Loucy (cell line): ENCODE results near the gene SLC25A12.

Experiments used
- H2AFZ ChIP-seq: fragments of 200-600 bp; sonication (generic); 2 replicates; pipeline ENCODE4 v1.6.0; 2016; ENCODE audit warnings: antibody characterized with exemption, mild to moderate bottlenecking, low read length, moderate library complexity
- H3F3A ChIP-seq: fragments of 200-600 bp; 2 replicates; pipeline ENCODE4 v1.6.0; 2016; ENCODE audit warnings: antibody characterized with exemption, low read depth, mild to moderate bottlenecking
- H3K27me3 ChIP-seq: fragments of 200-600 bp; sonication (generic); 2 replicates; pipeline ENCODE4 v1.6.1; 2014; ENCODE audit warnings: low read length, mild to moderate bottlenecking; ENCODE audit not compliant: insufficient read depth, poor library complexity, severe bottlenecking
- H3K36me3 ChIP-seq: fragments of 200-600 bp; sonication (generic); 2 replicates; pipeline ENCODE4 v1.6.1; 2016; ENCODE audit warnings: low read length; ENCODE audit not compliant: insufficient read depth
- H3K4me1 ChIP-seq: fragments of 200-600 bp; sonication (generic); 2 replicates; pipeline ENCODE4 v1.5.1; 2014; ENCODE audit warnings: low read length, mild to moderate bottlenecking; ENCODE audit not compliant: insufficient read depth, poor library complexity, severe bottlenecking
- H3K4me2 ChIP-seq: fragments of 200-600 bp; sonication (generic); 2 replicates; pipeline ENCODE4 v1.6.0; 2014; ENCODE audit warnings: antibody characterized with exemption, low read length, low read depth, mild to moderate bottlenecking; ENCODE audit not compliant: poor library complexity, severe bottlenecking
- H3K4me3 ChIP-seq: fragments of 200-600 bp; sonication (generic); 2 replicates; pipeline ENCODE4 v1.5.1; 2014; ENCODE audit warnings: low read length, mild to moderate bottlenecking, mixed read lengths; ENCODE audit not compliant: poor library complexity, severe bottlenecking
- H3K79me2 ChIP-seq: fragments of 200-600 bp; sonication (generic); 2 replicates; pipeline ENCODE4 v1.6.1; 2014; ENCODE audit warnings: low read length; ENCODE audit not compliant: insufficient read depth
- H3K9ac ChIP-seq: fragments of 200-600 bp; sonication (generic); 2 replicates; pipeline ENCODE4 v1.6.0; 2014; ENCODE audit warnings: mild to moderate bottlenecking, low read depth, low read length, moderate library complexity; ENCODE audit not compliant: poor library complexity, severe bottlenecking
- H3K9me2 ChIP-seq: fragments of 200-600 bp; sonication (generic); replicated peaks from 2 replicates; pipeline ENCODE4 v1.6.1; 2016; ENCODE audit warnings: low read depth, low read length, mixed read lengths
- H3K9me3 ChIP-seq: fragments of 200-600 bp; sonication (generic); 2 replicates; pipeline ENCODE4 v1.6.1; 2014; ENCODE audit warnings: mild to moderate bottlenecking, antibody characterized with exemption, low read length, low read depth; ENCODE audit not compliant: insufficient read depth
- H4K20me1 ChIP-seq: fragments of 200-600 bp; sonication (generic); 2 replicates; pipeline ENCODE4 v1.6.0; 2014; ENCODE audit warnings: antibody characterized with exemption, low read length, mild to moderate bottlenecking; ENCODE audit not compliant: insufficient read depth, poor library complexity, severe bottlenecking
- CTCF ChIP-seq: fragments of 200-600 bp; sonication (generic); conservative IDR thresholded peaks from 2 replicates; pipeline ENCODE4 v1.5.1; 2014; ENCODE audit warnings: mild to moderate bottlenecking, antibody characterized with exemption, low read length
- EZH2phosphoT487 ChIP-seq: fragments of 200-600 bp; IDR thresholded peaks from 2 replicates; pipeline ENCODE4 v1.6.1; 2018; ENCODE audit warnings: antibody characterized with exemption, mild to moderate bottlenecking, moderate library complexity, borderline replicate concordance

The SLC25A12 gene

GRCh38 chr2:171794918-171795317 lies 99.1 kb downstream of the SLC25A12 start:
- Histone ChIP-seq H3K79me2 (no peaks in the 10 kb centered on the region), H4K20me1 (no peaks in the 10 kb centered on the region), H3K4me2 (no peak overlapping the region), H3K27me3 (no peaks in the 10 kb centered on the region), H3K4me1 (peaks cover 12% of the 10 kb centered on the region), H2AFZ (no peak overlapping the region), H3K4me3 (no peak overlapping the region), H3K9me3 (no peaks in the 10 kb centered on the region), H3K9me2 (no peaks in the 10 kb centered on the region), H3K9ac (no peak overlapping the region), H3K36me3 (peaks cover 30% of the 10 kb centered on the region; the same call in 1 of the 2 replicates), H3F3A (no peaks in the 10 kb centered on the region)
- no peak for TF ChIP-seq CTCF

GRCh38 chr2:171793691-171794678 lies 100.1 kb downstream of the SLC25A12 start:
- Histone ChIP-seq H4K20me1 (no peaks in the 10 kb centered on the region), H3K9ac (no peak overlapping the region), H3K9me3 (no peaks in the 10 kb centered on the region), H3K79me2 (no peaks in the 10 kb centered on the region), H2AFZ (no peak overlapping the region), H3K4me3 (no peak overlapping the region), H3K9me2 (no peaks in the 10 kb centered on the region), H3K4me2 (no peak overlapping the region), H3K36me3 (peaks cover 31% of the 10 kb centered on the region; the same call in 1 of the 2 replicates), H3K4me1 (peaks cover 12% of the 10 kb centered on the region), H3F3A (no peaks in the 10 kb centered on the region), H3K27me3 (no peaks in the 10 kb centered on the region)
- TF ChIP-seq EZH2phosphoT487 (no peak), CTCF (no peak)

- H3K36me3 ChIP-seq = peaks cover 31% of the 10 kb centered on the region; the same call in 1 of the 2 replicates
- no peak overlapping the region for H3K9ac ChIP-seq
- no peaks in the 10 kb centered on the region for H4K20me1 ChIP-seq
- peaks cover 3% of the 10 kb centered on the region for H3K4me1 ChIP-seq
- H3K4me3 ChIP-seq = no peak overlapping the region
- TF ChIP-seq EZH2phosphoT487 = no peak
- TF ChIP-seq CTCF = no peak
- H3K4me2 ChIP-seq = no peak overlapping the region
- no peaks in the 10 kb centered on the region for H3K9me3 ChIP-seq
- no peak overlapping the region for H2AFZ ChIP-seq
- no peaks in the 10 kb centered on the region for H3K27me3 ChIP-seq
- H3K9me2 ChIP-seq = no peaks in the 10 kb centered on the region
- H3F3A ChIP-seq = no peaks in the 10 kb centered on the region
- H3K79me2 ChIP-seq = no peaks in the 10 kb centered on the region
These were observed 101.0 kb downstream of the SLC25A12 start for GRCh38 chr2:171792886-171793580.
